ENCODE measurements around the gene ADCK1.
"Not testable (repeated sequence)": the region's sequence is repeated elsewhere in the genome, so short reads cannot be mapped to it uniquely, and the experiment has no call there.

ADCK1 gene

DNA sequence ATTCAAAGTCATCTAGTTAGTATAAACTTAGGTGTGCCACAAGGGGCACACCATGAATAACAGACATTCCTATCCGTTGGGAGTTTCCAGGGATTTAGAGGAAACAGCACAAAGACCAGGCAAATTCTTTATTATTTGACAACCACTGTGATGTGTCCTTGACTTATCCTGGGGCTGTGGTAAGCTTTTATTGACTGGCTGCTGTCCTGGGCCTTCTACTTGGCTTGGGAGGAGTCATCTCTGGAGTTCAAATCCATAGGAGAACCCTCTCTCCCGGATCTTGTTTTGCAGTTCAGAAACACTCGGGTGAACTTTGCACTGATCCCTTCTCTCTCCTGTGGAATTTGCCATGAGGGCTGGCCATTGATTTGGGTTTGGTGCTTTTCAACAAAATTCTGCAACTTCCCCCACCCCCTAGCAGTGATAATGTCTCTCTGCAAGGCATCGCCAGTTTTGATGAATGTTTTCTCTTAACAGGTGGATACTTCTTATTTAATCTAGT is 136.3 kb downstream of the ADCK1 start:
- no peak for DNase-seq

DNA sequence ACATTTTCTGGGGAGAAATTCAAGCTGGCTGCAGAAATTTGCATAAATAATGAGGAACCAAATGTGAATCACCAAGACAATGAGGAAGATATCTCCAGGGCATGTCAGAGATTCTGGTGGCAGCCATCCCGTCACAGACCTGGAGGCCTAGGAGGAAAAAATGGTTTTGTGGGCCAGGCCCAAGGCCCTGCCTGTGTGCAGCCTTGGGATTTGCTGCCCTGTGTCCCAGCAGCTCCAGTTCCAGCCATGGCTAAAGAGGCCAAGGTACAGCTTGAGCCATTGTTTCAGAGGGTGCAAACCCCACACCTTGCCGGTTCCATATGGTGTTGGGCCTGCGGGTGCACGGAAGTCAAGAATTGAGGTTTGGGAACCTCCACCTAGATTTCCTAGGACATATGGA is 147.5 kb downstream of the ADCK1 start:
- DNase-seq = no peak

DNA sequence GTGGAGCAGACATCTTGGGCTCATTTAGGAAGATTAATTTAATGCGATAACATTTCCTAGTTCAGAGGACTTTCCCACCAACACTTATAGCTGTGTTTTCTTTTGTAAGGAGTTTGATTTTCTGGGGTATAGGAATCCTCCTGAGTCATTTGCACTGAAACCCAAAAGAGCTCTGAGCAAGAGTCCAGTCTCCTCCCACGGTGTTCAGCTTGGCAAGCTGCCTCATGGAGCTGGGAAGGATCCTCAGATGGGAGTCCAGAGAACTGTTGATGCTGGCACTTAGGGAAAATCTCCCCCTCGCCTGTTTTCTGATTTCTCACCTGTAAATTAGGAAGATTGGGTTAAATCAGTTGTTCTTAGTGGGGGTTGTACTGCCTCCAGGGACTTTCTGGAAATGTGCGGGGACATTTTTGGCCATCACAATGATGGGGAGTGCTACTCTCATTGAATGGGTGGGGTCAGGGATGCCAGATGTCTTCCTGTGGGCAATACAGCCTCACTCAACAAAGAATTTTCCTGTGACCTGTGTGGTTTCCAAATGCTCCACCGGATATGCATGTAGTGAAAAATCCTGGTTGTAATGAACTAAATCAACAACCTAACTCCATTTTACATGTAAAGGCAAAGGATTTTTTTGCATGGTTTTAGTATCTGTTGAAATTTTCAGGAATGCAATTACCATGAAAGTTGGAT is 150.6 kb downstream of the ADCK1 start:
- DNase-seq = peak in 5 of 56 donors; percentile 1 to 25 (median 2)

DNA sequence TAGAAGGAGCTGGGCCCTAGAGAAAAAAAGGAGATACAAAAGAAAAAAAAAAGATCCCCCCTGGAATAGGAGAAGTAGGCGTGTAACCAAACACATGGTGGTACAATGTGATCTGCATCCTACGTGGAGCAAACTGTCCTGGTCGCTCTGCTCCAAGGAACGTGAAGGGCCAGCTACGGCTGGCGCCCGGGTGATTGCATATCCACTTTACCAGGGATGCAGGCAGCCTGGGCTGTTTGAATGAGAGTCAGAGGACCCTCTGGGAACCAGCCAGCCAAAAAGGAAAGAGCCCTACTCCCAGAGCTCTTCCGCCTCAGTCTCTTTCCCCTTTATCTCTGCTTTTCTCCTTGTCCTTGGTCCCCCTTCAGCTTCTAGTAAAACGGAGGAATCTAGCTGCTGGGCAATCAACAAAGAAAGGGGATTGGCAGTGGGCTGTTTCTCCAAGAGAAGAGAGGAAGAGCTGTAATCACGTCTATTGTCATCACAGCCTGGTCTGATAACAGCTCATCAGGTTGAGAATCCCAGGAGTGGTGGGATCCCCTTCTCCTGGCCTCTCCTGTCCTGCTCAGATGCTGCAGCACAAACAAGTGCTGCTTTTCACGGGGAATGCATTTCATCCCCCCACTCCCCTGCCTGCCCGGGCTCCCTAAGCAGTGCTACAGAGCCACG is 156.0 kb downstream of the ADCK1 start:
- DNase-seq = no peak

DNA sequence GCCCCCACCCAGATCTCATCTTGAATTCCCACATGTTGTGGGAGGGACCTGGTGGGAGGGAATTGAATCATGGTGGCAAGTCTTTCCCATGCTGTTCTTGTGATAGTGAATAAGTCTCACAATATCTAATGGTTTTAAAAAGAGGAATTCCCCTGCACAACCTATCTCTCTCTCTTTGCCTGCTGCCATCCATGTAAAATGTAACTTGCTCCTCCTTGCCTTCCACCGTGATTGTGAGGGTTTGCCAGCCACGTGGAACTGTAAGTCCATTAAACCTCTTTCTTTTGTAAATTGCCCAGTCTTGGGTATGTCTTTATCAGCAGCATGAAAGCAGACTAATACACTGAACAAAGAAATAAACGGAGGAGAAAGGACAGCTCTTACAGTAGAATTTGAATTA is 159.8 kb downstream of the ADCK1 start:
- DNase-seq = not testable (repeated sequence)

DNA sequence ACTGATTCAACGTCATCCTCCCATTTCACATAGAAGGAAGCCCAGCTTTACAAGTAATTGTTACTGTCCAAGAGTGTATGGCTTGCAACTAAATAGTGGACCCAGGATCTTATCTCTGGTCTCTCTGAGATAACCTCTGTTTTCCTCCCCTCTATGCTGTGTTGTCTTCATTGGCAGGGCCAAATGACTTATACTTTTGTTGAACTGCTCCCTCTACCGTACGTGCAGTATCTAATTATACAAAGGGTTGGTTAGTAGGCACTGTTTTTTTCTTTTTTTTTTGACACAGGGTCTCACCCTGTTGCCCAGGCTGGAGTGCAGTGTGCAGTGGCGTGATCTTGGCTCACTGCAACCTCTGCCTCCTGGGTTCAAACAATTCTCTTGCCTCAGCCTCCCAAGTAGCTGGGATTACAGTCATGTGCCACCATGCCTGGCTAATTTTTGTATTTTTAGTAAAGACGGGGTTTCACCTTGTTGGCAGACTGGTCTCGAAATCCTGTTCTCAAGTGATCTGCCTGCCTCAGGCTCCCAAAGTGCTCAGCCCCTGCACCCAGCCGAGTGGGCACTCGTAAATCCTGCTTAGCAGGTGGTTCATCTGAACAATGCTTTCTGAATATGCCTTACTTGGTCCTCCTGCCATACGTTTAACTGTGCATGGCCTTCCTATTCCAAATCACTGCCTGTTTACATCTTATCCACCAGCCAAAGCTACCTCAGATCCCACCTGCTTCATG is 162.1 kb downstream of the ADCK1 start:
- DNase-seq = no peak

DNA sequence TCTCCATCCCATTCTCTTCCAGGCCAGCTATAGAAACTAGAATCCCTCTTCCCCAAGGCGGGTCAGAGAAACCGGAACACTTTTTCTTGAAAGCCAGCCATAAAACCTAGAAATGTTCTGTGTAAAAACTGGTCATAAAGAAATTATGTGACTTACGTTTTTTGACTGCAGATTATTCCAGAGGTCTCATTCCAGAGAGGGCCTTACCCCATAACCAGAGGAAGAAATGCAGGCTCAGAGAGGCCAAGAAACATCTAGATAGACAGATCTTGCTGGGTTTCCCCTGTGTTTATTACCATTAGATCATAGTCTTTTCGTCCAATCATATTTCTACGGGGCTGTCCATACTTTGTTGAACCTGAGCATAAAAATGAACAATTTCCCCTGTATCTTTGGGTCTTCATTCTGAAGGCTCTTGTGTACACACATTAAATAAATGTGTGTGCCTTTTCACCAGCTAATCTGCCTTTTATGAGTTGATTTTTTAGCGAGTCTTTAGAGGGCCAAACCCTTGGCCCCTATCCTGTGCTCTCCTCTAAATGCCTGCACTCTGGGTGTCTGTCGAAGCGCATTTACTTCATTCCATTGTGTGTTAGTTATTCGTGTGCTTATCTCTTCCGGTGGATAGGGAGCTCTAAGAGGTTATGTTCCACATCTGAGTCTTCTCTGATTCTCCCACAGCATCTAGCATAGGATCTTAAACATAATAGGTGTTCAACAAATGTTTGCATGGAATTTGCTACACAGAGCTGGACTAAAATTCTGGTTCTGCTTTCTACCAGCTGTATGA is 163.0 kb downstream of the ADCK1 start:
- DNase-seq = no peak

DNA sequence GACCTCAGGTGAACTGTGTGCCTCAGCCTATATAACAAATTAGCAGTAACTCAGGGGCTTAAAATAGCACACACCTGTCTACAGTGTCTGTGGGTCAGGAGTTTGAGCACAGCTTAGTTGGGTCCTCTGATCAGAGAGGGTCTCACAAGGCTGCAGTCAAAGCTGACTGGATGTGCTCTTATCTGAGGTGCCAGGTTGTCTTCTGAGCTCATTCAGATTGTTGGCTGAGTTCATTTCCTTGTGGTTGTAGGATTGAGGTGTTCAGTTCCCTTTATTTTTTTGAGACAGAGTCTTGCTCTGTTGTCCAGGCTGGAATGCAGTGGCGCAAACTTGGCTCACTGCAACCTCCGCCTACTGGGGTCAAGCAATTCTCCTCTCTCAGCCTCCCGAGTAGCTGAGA is 164.7 kb downstream of the ADCK1 start:
- no peak for DNase-seq

DNA sequence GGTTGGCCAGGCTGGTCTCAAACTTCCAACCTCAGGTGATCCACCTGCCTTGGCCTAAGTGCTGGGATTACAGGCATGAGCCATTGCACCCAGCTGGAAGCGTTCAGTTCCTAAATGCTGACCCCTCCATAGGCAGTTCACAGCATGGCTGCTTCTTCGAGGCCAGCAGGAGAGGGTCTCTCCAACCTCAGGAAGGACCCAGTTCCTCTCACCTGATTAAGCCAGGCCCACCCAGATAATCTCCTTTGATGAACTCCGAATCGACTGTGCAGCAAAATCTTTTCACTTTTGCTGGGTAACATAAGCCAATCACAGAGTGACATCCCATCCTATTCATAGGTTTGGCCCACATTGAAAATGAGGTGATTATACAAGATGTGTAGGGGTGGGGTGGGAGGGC is 165.1 kb downstream of the ADCK1 start:
- DNase-seq = no peak

DNA sequence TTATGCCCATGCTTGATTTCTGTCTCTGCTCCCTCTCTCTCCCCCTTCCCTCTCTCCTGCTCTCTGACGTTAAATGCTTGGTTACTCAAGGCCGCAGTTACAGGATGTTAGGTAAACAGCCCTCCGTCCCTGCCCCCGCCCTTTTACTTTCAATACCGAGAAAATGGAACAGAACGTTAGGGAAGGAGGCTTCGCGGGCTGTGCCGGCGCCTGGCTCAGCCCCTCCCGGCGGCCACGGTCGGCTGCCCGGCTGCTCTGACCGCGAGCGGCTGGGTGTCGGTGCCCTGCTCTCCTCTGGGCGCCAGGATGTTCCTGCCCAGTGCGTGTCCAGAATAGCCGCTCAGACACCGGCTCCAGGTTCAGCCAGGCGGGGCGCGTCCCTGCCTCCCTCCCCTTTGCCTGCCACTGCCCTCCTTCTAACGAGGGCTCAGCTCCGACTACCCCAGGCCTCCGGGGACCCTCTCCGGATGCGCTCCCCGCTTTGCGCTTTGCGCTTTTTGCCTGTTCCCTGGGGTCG is 166.1 kb downstream of the ADCK1 start:
- peak in 15 of 56 donors; percentile 6 to 40 (median 15) for DNase-seq

DNA sequence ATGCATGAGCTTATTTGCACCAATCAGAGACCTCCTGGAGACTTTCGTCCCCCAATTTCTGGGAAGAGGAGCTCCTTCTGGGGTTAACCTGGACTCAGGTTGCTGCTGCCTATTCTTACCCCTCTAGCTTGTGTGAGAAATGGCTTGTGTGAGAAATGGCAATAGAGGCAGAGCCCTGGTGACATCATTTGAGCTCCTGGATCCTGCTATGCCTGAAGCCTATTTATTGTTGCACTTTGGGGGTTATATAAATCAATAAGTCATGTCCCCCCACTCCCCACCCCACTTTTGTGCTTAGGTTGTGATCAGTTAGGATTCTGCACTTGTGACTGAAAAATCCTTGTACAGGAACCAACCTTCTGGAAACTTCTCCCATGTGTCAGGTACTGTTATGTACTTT is 167.2 kb downstream of the ADCK1 start:
- no peak for DNase-seq

DNA sequence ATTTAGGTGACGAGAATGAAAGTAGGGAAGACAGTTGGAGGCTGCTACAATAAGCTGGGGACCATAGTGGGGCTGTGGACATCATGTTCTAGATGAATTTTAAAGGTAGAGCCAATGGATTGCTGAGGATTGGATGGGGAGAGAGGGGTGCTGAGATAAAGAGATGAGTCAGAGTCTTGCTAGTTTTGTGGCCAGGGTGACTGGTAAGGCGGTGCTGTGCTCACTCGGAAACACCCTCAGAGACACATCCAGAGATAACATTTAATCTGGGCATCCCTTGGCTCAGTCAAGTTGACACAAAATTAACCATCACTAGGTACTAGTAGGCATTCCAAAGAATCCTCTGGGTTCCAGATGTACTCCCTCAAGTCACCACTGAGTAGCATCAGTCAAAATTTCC is 170.7 kb downstream of the ADCK1 start:
- no peak for DNase-seq

DNA sequence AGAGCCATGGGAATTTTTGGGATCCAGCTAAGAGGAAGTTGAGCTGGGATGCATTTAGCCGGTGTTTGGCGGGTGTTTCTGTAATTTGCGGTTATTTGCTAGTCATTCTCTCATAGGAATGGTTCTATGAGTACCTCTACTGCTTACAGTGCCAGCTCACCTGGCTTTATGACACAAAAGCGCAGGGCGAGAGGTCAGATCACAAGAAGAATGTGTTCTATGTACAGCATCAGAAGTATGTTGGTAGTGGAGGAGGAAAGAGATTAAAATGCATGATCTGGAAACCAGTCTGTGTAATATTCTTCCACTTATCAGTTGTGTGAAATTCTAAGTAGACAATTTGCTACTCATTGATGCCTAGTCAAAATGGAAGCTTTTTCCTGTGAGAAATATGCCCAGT is 173.3 kb downstream of the ADCK1 start:
- DNase-seq = no peak

DNA sequence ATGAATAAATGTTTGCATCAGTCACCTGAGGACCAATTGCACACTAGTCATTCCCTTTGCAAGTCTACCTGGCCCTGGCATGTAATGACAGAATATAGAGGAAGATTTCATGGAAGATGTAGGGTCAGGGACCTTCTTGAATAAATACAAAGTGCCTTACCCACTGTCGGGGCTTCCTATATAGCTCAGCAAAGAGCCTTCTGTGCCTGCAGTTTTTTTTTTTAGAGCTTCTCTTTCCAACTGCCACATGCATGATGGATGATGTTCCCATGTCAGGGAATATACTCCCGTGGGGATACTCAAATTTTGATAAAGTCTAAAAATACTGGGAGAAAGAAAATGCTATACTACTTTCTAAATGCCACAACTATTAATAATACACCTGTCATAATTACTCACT is 176.7 kb downstream of the ADCK1 start:
- no peak for DNase-seq

DNA sequence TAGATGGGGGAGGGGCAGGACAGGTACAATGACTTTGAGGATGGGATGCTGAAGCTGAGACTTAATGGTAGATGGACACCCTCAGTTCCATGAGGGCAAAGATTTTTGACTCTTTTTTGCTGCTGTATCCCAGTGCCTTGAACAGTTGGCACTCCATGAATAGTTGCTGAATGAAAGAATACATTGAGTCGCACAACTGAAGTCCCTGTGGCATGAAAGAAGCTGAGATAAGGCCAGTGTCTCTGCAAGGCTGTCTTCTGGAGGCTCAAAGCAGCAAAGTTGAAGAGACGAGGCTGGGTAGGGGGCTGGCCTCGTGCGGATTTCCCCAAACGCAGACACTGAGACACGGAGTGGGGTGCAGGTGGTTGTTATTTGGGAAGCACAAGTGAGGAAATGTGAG is 179.3 kb downstream of the ADCK1 start:
- DNase-seq = peak in 16 of 56 donors; percentile 6 to 67 (median 42)

DNA sequence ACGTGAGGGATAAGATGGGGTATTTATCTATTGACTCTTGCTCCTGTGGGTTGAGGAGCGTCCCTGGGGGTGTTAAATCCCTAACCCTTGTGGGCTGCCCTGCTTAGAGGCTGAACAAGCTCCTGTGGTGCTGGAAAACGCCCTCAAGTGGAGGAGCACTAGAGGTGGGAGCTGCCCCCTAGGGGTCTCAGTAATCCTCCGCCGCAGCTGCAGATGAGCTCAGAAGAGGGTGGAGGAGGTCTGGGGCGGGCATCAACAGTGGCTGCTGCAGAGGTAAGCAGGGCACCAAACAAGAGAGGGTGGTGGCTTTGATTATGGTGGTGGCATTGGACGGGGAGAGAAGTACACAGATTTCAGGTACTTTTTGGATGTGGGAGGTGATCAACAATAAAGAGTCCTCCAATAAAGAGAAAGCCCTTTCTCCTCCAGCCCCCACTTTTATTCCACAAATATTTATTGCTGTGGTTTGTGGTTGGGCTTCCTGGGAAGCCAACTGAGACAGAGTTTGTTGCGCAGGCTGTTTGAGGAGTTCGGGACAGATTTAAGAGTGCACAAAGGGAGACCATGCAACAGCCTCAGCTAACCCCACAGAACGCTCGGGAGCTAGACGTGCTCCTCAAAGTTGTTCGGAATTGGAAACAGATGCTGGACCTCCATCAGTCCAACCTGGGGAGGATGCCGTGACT is 179.9 kb downstream of the ADCK1 start:
- peak in 30 of 56 donors; percentile 13 to 67 (median 40) for DNase-seq

DNA sequence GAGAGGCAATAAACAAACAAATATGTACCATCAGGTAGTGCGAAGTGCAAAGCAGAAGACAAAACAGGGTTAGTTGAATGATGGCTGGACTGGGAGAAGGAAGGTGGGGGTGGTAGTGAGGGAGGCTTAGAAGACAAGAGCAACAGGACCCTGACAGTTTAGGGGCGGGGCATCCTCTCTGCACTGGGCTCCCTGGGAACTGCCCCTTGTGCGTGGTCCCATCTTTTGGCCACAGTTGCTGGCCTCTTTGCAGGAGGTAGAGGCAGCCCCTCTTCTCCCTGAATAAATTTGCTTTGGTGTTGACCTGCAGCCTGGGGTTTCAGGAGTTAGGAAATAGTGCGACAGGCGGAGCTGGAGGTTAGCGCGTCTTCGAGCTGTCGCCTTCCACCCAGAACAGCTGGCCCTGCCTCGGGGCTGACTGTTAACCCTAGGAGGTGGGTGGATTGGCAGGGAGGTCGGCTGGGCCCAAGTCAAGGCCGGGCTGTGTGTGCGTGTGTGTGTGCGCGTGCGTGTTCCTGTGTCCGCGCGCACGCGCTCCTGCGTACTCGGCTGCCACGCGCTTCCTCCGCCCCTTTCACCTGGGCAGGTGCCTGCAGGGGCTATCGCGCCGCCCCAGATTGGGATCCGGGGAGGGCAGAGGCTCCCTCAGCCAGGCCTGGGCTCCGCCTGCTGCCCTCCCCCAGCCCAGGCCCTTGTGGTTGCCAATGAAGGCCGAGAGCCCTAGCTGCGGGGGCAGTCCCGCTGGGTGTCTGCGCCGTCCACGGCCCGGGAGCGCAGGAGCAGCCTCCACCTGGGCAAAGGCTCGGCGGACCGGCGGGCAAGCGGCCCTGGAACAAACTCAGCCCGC is 180.8 kb downstream of the ADCK1 start:
- DNase-seq = peak in 22 of 56 donors; percentile 15 to 58 (median 30)
